ENCODE data around the gene NPAS4.

Gene NPAS4

GRCh38 chr11:66475349-66476172 lies 54.7 kb downstream of the NPAS4 start:
- no peaks in the 10 kb centered on the region for H3K27me3 ChIP-seq (ENCODE audit: control insufficient read depth, insufficient read depth, low read length)
- H3K4me3 ChIP-seq (ENCODE audit: low read length) = no peak overlapping the region
- no peaks in the 10 kb centered on the region for H3K36me3 ChIP-seq (ENCODE audit: control insufficient read depth, insufficient read depth, low read length)
- H3K9me3 ChIP-seq (ENCODE audit: control insufficient read depth, low read length) = no peaks in the 10 kb centered on the region
- peaks cover 8% of the 10 kb centered on the region for H3K4me1 ChIP-seq (ENCODE audit: control insufficient read depth, insufficient read depth, low read length)
- H3K9ac ChIP-seq (ENCODE audit: low read length) = no peak overlapping the region

Data from mucosa of stomach (tissue), 1 donor.